SH-SY5Y (cell line): Measurements from ENCODE around the gene ZNF273.

Experiments used
- GATA2 ChIP-seq: IDR thresholded peaks from 2 replicates; pipeline ENCODE4 v1.6.1; 2011; ENCODE audit warnings: mild to moderate bottlenecking, low read depth, low read length
- GATA3 ChIP-seq: IDR thresholded peaks from 2 replicates; pipeline ENCODE4 v1.6.1; 2011; ENCODE audit warnings: low read depth, mild to moderate bottlenecking, low read length, moderate library complexity

GRCh38 chr7:64948774-64949173, 45.7 kb downstream of the ZNF273 start:
- TF ChIP-seq GATA2 (peak; percentile 92), GATA3 (peak; percentile 88)
